HUES64 (cell line): ENCODE results near the gene RHOBTB3.

Experiments
- H3K27ac ChIP-seq: 2 replicates; pipeline ENCODE4 v1.7.0; 2013; ENCODE audit warnings: low read depth, low read length, inconsistent platforms
- H3K27me3 ChIP-seq: 2 replicates; pipeline ENCODE4 v1.6.1; 2013; ENCODE audit warnings: mild to moderate bottlenecking, low read length; ENCODE audit not compliant: insufficient read depth
- H3K36me3 ChIP-seq: 2 replicates; pipeline ENCODE4 v1.6.1; 2013; ENCODE audit warnings: mild to moderate bottlenecking, low read length; ENCODE audit not compliant: insufficient read depth
- H3K4me1 ChIP-seq: 2 replicates; pipeline ENCODE4 v1.6.1; 2013; ENCODE audit warnings: mild to moderate bottlenecking, low read length, moderate library complexity; ENCODE audit not compliant: insufficient read depth
- H3K4me3 ChIP-seq: 2 replicates; pipeline ENCODE4 v1.5.1; 2013; ENCODE audit warnings: mild to moderate bottlenecking, low read length, moderate library complexity
- H3K9ac ChIP-seq: 2 replicates; pipeline ENCODE4 v1.6.1; 2013; ENCODE audit warnings: mild to moderate bottlenecking, low read depth, low read length
- H3K9me3 ChIP-seq: 2 replicates; pipeline ENCODE4 v1.6.1; 2013; ENCODE audit warnings: low read depth, low read length; ENCODE audit not compliant: insufficient read depth
- WGBS: fragments of 150-250, 120-280 bp; methylation state at CpG from one replicate; pipeline ENCODE4 v1.1.7; 2013; ENCODE audit warnings: missing lambda C conversion rate; 5-methylcytosine and 5-hydroxymethylcytosine counted together

RHOBTB3 gene

GRCh38 chr5:95841914-95842812 is 111.0 kb downstream of the RHOBTB3 start:
- no peak overlapping the region for H3K9ac ChIP-seq
- H3K36me3 ChIP-seq = no peaks in the 10 kb centered on the region
- H3K4me1 ChIP-seq = no peaks in the 10 kb centered on the region
- no peaks in the 10 kb centered on the region for H3K9me3 ChIP-seq
- no peaks in the 10 kb centered on the region for H3K27me3 ChIP-seq
- H3K27ac ChIP-seq = no peak overlapping the region
- 95% methylated on average over 5 of the region's 8 CpGs for WGBS
- H3K4me3 ChIP-seq = no peak overlapping the region

- H3K27me3 ChIP-seq = no peaks in the 10 kb centered on the region
- WGBS = 85% methylated on average over 11 of the region's 11 CpGs
- no peaks in the 10 kb centered on the region for H3K36me3 ChIP-seq
- no peaks in the 10 kb centered on the region for H3K9me3 ChIP-seq
- no peak overlapping the region for H3K9ac ChIP-seq
- H3K4me3 ChIP-seq = no peak overlapping the region
- H3K27ac ChIP-seq = no peak overlapping the region
- no peaks in the 10 kb centered on the region for H3K4me1 ChIP-seq
Measured at GRCh38 chr5:95842854-95843544, 111.9 kb downstream of the RHOBTB3 start.

- H3K9ac ChIP-seq = no peak overlapping the region
- H3K4me3 ChIP-seq = no peak overlapping the region
- H3K36me3 ChIP-seq = no peaks in the 10 kb centered on the region
- no peaks in the 10 kb centered on the region for H3K4me1 ChIP-seq
- WGBS = 94% methylated on average over 3 of the region's 3 CpGs
- H3K9me3 ChIP-seq = no peaks in the 10 kb centered on the region
- no peak overlapping the region for H3K27ac ChIP-seq
- no peaks in the 10 kb centered on the region for H3K27me3 ChIP-seq
Measured at GRCh38 chr5:95843733-95844223, 112.6 kb downstream of the RHOBTB3 start.

GRCh38 chr5:95845391-95845790 is 114.3 kb downstream of the RHOBTB3 start:
- no peaks in the 10 kb centered on the region for H3K36me3 ChIP-seq
- H3K9me3 ChIP-seq = no peaks in the 10 kb centered on the region
- WGBS = 100% methylated on average over 1 of the region's 3 CpGs
- H3K27ac ChIP-seq = no peak overlapping the region
- no peak overlapping the region for H3K4me3 ChIP-seq
- H3K27me3 ChIP-seq = no peaks in the 10 kb centered on the region
- H3K4me1 ChIP-seq = no peaks in the 10 kb centered on the region
- H3K9ac ChIP-seq = no peak overlapping the region
